H1 (cell line): ENCODE measurements around the gene ABCA1.

ENCODE experiments used
- CTBP2 ChIP-seq: IDR thresholded peaks from 2 replicates; pipeline ENCODE4 v1.7.0; 2011; ENCODE audit warnings: borderline replicate concordance, mild to moderate bottlenecking, moderate library complexity, mixed read lengths, low read length; ENCODE audit not compliant: insufficient read depth, insufficient read length
- GABPA ChIP-seq: IDR thresholded peaks from 2 replicates; pipeline ENCODE4 v1.6.1; 2011; ENCODE audit warnings: mild to moderate bottlenecking, low read length, moderate library complexity, borderline replicate concordance; ENCODE audit not compliant: insufficient read depth
- JUND ChIP-seq: IDR thresholded peaks from 2 replicates; pipeline ENCODE4 v1.6.1; 2011; ENCODE audit warnings: mild to moderate bottlenecking, improper control_type of control experiment, low read length
- POLR2A ChIP-seq, 2 experiments: IDR thresholded peaks; 1 replicate in 1 of 2; 2 replicates in 1 of 2; pipeline ENCODE4 v1.6.1; 2011; ENCODE audit warnings: low read depth in 2 of 2, low read length in 2 of 2, mild to moderate bottlenecking in 2 of 2; ENCODE audit errors: control extremely low read depth in 1 of 2
- POLR2AphosphoS5 ChIP-seq: IDR thresholded peaks from 2 replicates; pipeline ENCODE4 v1.6.1; 2011; ENCODE audit warnings: low read depth, low read length
- RFX5 ChIP-seq: IDR thresholded peaks from 2 replicates; pipeline ENCODE4 v1.6.1; 2011; ENCODE audit warnings: low read depth, low read length, improper control_type of control experiment, borderline replicate concordance
- TAF1 ChIP-seq: IDR thresholded peaks from 2 replicates; pipeline ENCODE4 v1.6.1; 2011; ENCODE audit warnings: mild to moderate bottlenecking, low read depth, low read length
- TF ChIP-seq, protein P1 (sequence below), 3 experiments: IDR thresholded peaks; 1 replicate in 2 of 3; 2 replicates in 1 of 3; pipeline versions ENCODE4 v1.5.1 to v1.6.1; 2011; ENCODE audit warnings: low read length in 3 of 3, mild to moderate bottlenecking in 3 of 3, inconsistent platforms in 2 of 3, low read depth in 1 of 3, moderate library complexity in 1 of 3; ENCODE audit not compliant: insufficient read depth in 1 of 3; ENCODE audit errors: control extremely low read depth in 1 of 3
- TF ChIP-seq, protein P2 (sequence below): fragments of 300-600 bp; sonication (generic); IDR thresholded peaks from 2 replicates; pipeline ENCODE4 v1.7.1; 2012; ENCODE audit warnings: low read length, moderate library complexity, mild to moderate bottlenecking, inconsistent platforms; ENCODE audit not compliant: insufficient replicate concordance

DNA sequence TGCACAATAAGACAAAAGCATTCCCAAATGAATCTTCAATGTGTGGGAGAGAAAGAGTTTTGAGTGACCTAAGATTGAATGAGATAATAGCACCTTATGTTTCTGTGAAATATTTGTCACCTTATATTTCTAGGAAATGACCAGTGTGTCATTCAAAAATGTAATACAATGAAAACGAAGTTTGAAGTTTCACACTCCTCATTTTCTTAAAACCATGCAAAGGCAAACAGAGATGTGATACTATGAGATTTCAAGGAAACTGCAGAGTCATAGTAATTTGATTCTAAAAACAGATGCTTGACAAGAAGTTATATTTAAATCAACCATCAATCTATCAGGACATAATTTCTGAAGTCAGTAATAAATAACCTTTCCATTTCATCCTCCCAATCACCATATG lies 13.6 kb upstream of the ABCA1 start:
- TF ChIP-seq RFX5 = no peak
- TF ChIP-seq TAF1 = no peak
- TF ChIP-seq, protein P1, sequence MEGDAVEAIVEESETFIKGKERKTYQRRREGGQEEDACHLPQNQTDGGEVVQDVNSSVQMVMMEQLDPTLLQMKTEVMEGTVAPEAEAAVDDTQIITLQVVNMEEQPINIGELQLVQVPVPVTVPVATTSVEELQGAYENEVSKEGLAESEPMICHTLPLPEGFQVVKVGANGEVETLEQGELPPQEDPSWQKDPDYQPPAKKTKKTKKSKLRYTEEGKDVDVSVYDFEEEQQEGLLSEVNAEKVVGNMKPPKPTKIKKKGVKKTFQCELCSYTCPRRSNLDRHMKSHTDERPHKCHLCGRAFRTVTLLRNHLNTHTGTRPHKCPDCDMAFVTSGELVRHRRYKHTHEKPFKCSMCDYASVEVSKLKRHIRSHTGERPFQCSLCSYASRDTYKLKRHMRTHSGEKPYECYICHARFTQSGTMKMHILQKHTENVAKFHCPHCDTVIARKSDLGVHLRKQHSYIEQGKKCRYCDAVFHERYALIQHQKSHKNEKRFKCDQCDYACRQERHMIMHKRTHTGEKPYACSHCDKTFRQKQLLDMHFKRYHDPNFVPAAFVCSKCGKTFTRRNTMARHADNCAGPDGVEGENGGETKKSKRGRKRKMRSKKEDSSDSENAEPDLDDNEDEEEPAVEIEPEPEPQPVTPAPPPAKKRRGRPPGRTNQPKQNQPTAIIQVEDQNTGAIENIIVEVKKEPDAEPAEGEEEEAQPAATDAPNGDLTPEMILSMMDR (IDR thresholded peaks at IDR 0.05; ENCODE audit: control extremely low read depth in 1 of 3, insufficient read depth in 1 of 3, low read depth in 1 of 3, low read length in 3 of 3) = no peak
- TF ChIP-seq POLR2AphosphoS5 = no peak
- TF ChIP-seq, protein P2, sequence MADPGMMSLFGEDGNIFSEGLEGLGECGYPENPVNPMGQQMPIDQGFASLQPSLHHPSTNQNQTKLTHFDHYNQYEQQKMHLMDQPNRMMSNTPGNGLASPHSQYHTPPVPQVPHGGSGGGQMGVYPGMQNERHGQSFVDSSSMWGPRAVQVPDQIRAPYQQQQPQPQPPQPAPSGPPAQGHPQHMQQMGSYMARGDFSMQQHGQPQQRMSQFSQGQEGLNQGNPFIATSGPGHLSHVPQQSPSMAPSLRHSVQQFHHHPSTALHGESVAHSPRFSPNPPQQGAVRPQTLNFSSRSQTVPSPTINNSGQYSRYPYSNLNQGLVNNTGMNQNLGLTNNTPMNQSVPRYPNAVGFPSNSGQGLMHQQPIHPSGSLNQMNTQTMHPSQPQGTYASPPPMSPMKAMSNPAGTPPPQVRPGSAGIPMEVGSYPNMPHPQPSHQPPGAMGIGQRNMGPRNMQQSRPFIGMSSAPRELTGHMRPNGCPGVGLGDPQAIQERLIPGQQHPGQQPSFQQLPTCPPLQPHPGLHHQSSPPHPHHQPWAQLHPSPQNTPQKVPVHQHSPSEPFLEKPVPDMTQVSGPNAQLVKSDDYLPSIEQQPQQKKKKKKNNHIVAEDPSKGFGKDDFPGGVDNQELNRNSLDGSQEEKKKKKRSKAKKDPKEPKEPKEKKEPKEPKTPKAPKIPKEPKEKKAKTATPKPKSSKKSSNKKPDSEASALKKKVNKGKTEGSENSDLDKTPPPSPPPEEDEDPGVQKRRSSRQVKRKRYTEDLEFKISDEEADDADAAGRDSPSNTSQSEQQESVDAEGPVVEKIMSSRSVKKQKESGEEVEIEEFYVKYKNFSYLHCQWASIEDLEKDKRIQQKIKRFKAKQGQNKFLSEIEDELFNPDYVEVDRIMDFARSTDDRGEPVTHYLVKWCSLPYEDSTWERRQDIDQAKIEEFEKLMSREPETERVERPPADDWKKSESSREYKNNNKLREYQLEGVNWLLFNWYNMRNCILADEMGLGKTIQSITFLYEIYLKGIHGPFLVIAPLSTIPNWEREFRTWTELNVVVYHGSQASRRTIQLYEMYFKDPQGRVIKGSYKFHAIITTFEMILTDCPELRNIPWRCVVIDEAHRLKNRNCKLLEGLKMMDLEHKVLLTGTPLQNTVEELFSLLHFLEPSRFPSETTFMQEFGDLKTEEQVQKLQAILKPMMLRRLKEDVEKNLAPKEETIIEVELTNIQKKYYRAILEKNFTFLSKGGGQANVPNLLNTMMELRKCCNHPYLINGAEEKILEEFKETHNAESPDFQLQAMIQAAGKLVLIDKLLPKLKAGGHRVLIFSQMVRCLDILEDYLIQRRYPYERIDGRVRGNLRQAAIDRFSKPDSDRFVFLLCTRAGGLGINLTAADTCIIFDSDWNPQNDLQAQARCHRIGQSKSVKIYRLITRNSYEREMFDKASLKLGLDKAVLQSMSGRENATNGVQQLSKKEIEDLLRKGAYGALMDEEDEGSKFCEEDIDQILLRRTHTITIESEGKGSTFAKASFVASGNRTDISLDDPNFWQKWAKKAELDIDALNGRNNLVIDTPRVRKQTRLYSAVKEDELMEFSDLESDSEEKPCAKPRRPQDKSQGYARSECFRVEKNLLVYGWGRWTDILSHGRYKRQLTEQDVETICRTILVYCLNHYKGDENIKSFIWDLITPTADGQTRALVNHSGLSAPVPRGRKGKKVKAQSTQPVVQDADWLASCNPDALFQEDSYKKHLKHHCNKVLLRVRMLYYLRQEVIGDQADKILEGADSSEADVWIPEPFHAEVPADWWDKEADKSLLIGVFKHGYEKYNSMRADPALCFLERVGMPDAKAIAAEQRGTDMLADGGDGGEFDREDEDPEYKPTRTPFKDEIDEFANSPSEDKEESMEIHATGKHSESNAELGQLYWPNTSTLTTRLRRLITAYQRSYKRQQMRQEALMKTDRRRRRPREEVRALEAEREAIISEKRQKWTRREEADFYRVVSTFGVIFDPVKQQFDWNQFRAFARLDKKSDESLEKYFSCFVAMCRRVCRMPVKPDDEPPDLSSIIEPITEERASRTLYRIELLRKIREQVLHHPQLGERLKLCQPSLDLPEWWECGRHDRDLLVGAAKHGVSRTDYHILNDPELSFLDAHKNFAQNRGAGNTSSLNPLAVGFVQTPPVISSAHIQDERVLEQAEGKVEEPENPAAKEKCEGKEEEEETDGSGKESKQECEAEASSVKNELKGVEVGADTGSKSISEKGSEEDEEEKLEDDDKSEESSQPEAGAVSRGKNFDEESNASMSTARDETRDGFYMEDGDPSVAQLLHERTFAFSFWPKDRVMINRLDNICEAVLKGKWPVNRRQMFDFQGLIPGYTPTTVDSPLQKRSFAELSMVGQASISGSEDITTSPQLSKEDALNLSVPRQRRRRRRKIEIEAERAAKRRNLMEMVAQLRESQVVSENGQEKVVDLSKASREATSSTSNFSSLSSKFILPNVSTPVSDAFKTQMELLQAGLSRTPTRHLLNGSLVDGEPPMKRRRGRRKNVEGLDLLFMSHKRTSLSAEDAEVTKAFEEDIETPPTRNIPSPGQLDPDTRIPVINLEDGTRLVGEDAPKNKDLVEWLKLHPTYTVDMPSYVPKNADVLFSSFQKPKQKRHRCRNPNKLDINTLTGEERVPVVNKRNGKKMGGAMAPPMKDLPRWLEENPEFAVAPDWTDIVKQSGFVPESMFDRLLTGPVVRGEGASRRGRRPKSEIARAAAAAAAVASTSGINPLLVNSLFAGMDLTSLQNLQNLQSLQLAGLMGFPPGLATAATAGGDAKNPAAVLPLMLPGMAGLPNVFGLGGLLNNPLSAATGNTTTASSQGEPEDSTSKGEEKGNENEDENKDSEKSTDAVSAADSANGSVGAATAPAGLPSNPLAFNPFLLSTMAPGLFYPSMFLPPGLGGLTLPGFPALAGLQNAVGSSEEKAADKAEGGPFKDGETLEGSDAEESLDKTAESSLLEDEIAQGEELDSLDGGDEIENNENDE = no peak
- no peak for TF ChIP-seq POLR2A (IDR thresholded peaks at IDR 0.05; ENCODE audit: control extremely low read depth in 1 of 2, low read depth in 2 of 2, low read length in 2 of 2)
- no peak for TF ChIP-seq GABPA
- TF ChIP-seq JUND = no peak
- TF ChIP-seq CTBP2 = no peak
